IMR-90 (cell line): ENCODE measurements around the gene GABRR1. TPM values are rescaled to one million over a fixed set of nuclear protein-coding genes. Genes with fewer than 3 reads are reported as not detected.

Experiments
- ATAC-seq: fragments of 200-7000 bp; cut with Tn5 transposase; 2 replicates; pipeline ENCODE4 v1.9.1; 2020; ENCODE audit warnings: low read depth, mild to moderate bottlenecking, moderate library complexity
- BruUV-seq: library from RNA; stranded (reverse); fragments of 400-500 nt; replicated peaks from 2 replicates; lab custom pipeline; 2021; lab: Mats Ljungman, UMichigan
- CTCF ChIA-PET: fragments of 300-600 bp; formaldehyde crosslinking; extraction: SDS; loops from one replicate; lab custom pipeline; 2021; ENCODE audit warnings: antibody characterized with exemption; lab: Yijun Ruan, JAX
- POLR2A ChIA-PET: fragments of 300-600 bp; sonication (Branson Sonifier 250); formaldehyde crosslinking; loops from one replicate; lab custom pipeline; 2022; ENCODE audit warnings: antibody characterized with exemption; ENCODE audit not compliant: unreplicated experiment; lab: Charles Lee
- DNase-seq: peaks from one replicate; pipeline ENCODE4 v3.0.0; 2013
- H2AFZ ChIP-seq: replicated peaks from 2 replicates; pipeline ENCODE3; 2013; ENCODE audit warnings: low read length, mild to moderate bottlenecking; ENCODE audit not compliant: poor library complexity
- H2AK5ac ChIP-seq: 2 replicates; pipeline ENCODE4 v1.6.1; 2013; ENCODE audit warnings: low read depth, low read length, inconsistent platforms
- H2AK9ac ChIP-seq: replicated peaks from 2 replicates; pipeline ENCODE3; 2013; ENCODE audit warnings: mild to moderate bottlenecking, low read depth, low read length, moderate library complexity; ENCODE audit not compliant: poor library complexity
- H2BK120ac ChIP-seq: 2 replicates; pipeline ENCODE4 v1.6.1; 2013; ENCODE audit warnings: low read depth, low read length, inconsistent platforms
- H2BK15ac ChIP-seq: 3 replicates; pipeline ENCODE4 v1.6.1; 2013; ENCODE audit warnings: low read depth, low read length, inconsistent platforms
- H2BK20ac ChIP-seq: 2 replicates; pipeline ENCODE4 v1.6.1; 2013; ENCODE audit warnings: low read depth, mild to moderate bottlenecking, inconsistent platforms, low read length, moderate library complexity
- H2BK5ac ChIP-seq: 2 replicates; pipeline ENCODE4 v1.6.1; 2013; ENCODE audit warnings: mild to moderate bottlenecking, low read depth, low read length, inconsistent platforms; ENCODE audit not compliant: poor library complexity, severe bottlenecking
- H3K14ac ChIP-seq: replicated peaks from 2 replicates; pipeline ENCODE4 v1.6.1; 2013; ENCODE audit warnings: low read depth, low read length, inconsistent platforms
- H3K18ac ChIP-seq: 2 replicates; pipeline ENCODE4 v1.6.1; 2013; ENCODE audit warnings: low read depth, low read length, control low read depth
- H3K23ac ChIP-seq: 2 replicates; pipeline ENCODE4 v1.6.1; 2013; ENCODE audit warnings: low read depth, low read length, inconsistent platforms
- H3K27ac ChIP-seq: 2 replicates; pipeline ENCODE4 v1.5.1; 2013; ENCODE audit warnings: mild to moderate bottlenecking, control low read depth, low read length; ENCODE audit not compliant: insufficient read depth
- H3K27me3 ChIP-seq: 2 replicates; pipeline ENCODE4 v1.6.1; 2013; ENCODE audit warnings: low read length; ENCODE audit not compliant: control insufficient read depth, insufficient read depth
- H3K36me3 ChIP-seq: 2 replicates; pipeline ENCODE4 v1.6.1; 2013; ENCODE audit warnings: low read length, mixed read lengths; ENCODE audit not compliant: control insufficient read depth, insufficient read depth
- H3K4ac ChIP-seq: 2 replicates; pipeline ENCODE4 v1.6.1; 2013; ENCODE audit warnings: low read depth, low read length, inconsistent platforms
- H3K4me1 ChIP-seq: 2 replicates; pipeline ENCODE4 v1.6.1; 2013; ENCODE audit warnings: low read length, mixed read lengths; ENCODE audit not compliant: control insufficient read depth, insufficient read depth
- H3K4me2 ChIP-seq: 2 replicates; pipeline ENCODE4 v1.6.1; 2013; ENCODE audit warnings: low read depth, mild to moderate bottlenecking, control low read depth, low read length, moderate library complexity
- H3K4me3 ChIP-seq: 2 replicates; pipeline ENCODE4 v1.5.1; 2013; ENCODE audit warnings: low read depth, mild to moderate bottlenecking, control low read depth, low read length, moderate library complexity; ENCODE audit not compliant: insufficient read depth
- H3K56ac ChIP-seq: 2 replicates; pipeline ENCODE4 v1.6.1; 2013; ENCODE audit warnings: low read length, inconsistent platforms; ENCODE audit not compliant: insufficient read depth; ENCODE audit errors: extremely low read depth
- H3K79me1 ChIP-seq, 2 experiments: 2 replicates each; pipeline ENCODE4 v1.6.1; 2013; ENCODE audit warnings: low read length in 2 of 2, inconsistent platforms in 1 of 2, low read depth in 1 of 2
- H3K9ac ChIP-seq: 2 replicates; pipeline ENCODE4 v1.6.1; 2013; ENCODE audit warnings: low read depth, low read length, control low read depth
- H3K9me1 ChIP-seq: 2 replicates; pipeline ENCODE4 v1.6.1; 2013; ENCODE audit warnings: low read length, inconsistent platforms; ENCODE audit not compliant: insufficient read depth
- H3K9me3 ChIP-seq: 2 replicates; pipeline ENCODE4 v1.6.1; 2013; ENCODE audit warnings: low read length; ENCODE audit not compliant: control insufficient read depth, insufficient read depth
- H4K20me1 ChIP-seq: 2 replicates; pipeline ENCODE4 v1.6.1; 2013; ENCODE audit warnings: low read length, inconsistent platforms; ENCODE audit not compliant: insufficient read depth
- H4K5ac ChIP-seq: 2 replicates; pipeline ENCODE4 v1.6.1; 2013; ENCODE audit warnings: mild to moderate bottlenecking, low read depth, low read length, control low read depth
- H4K8ac ChIP-seq, 2 experiments: 2 replicates each; pipeline ENCODE4 v1.6.1; 2013; ENCODE audit warnings: low read depth in 2 of 2, low read length in 2 of 2, control low read depth in 1 of 2, inconsistent platforms in 1 of 2
- H4K91ac ChIP-seq: 2 replicates; pipeline ENCODE4 v1.6.1; 2013; ENCODE audit warnings: low read depth, low read length, inconsistent platforms; ENCODE audit not compliant: insufficient read depth
- BHLHE40 ChIP-seq: fragments of 150-350 bp; IDR thresholded peaks from 2 replicates; pipeline ENCODE4 v1.6.1; 2016; ENCODE audit warnings: mild to moderate bottlenecking, low read depth, low read length
- CHD1 ChIP-seq: IDR thresholded peaks from 2 replicates; pipeline ENCODE4 v1.6.1; 2012; ENCODE audit warnings: low read depth, low read length, improper control_type of control experiment
- ELK1 ChIP-seq: fragments of 150-350 bp; IDR thresholded peaks from 2 replicates; pipeline ENCODE4 v1.6.1; 2016; ENCODE audit warnings: low read depth, mild to moderate bottlenecking, low read length, moderate library complexity, borderline replicate concordance
- FOS ChIP-seq: fragments of 150-350 bp; IDR thresholded peaks from 2 replicates; pipeline ENCODE4 v1.6.1; 2016; ENCODE audit warnings: low read depth, low read length
- MAZ ChIP-seq: IDR thresholded peaks from 2 replicates; pipeline ENCODE4 v1.6.1; 2012; ENCODE audit warnings: low read depth, mild to moderate bottlenecking, low read length, improper control_type of control experiment, moderate library complexity, borderline replicate concordance
- NFE2L2 ChIP-seq: fragments of 150-350 bp; IDR thresholded peaks from 2 replicates; pipeline ENCODE4 v1.6.1; 2016; ENCODE audit warnings: low read depth, mild to moderate bottlenecking, low read length
- POLR2A ChIP-seq: IDR thresholded peaks from 2 replicates; pipeline ENCODE4 v1.6.1; 2012; ENCODE audit warnings: mild to moderate bottlenecking, low read depth, low read length
- RAD21 ChIP-seq: IDR thresholded peaks from 2 replicates; pipeline ENCODE4 v1.6.1; 2012; ENCODE audit warnings: low read length, improper control_type of control experiment
- RCOR1 ChIP-seq: IDR thresholded peaks from 2 replicates; pipeline ENCODE4 v1.6.1; 2012; ENCODE audit warnings: mild to moderate bottlenecking, low read length, improper control_type of control experiment; ENCODE audit not compliant: insufficient replicate concordance
- RFX5 ChIP-seq: IDR thresholded peaks from 2 replicates; pipeline ENCODE4 v1.8.0; 2012; ENCODE audit warnings: low read depth, mild to moderate bottlenecking, low read length, moderate library complexity
- SMC3 ChIP-seq: fragments of 150-350 bp; IDR thresholded peaks from 2 replicates; pipeline ENCODE4 v1.6.1; 2016; ENCODE audit warnings: low read depth, mild to moderate bottlenecking, antibody characterized with exemption, low read length, moderate library complexity
- WGBS, 2 experiments: methylation state at CpG; one replicate each; pipeline versions ENCODE4 v1.1.5 to v1.1.7; 2013; ENCODE audit warnings: missing lambda C conversion rate in 2 of 2; ENCODE audit not compliant: insufficient read length in 1 of 2; ENCODE audit errors: extremely low coverage in 2 of 2; 5-methylcytosine and 5-hydroxymethylcytosine counted together
- dilution Hi-C: fragments of 300-500 bp; cut with HindIII; formaldehyde crosslinking; loops from one replicate; pipeline ENCODE4 v1.14.3; 2018; ENCODE audit warnings: low sequenced_read_pairs; ENCODE audit not compliant: unreplicated experiment
- in situ Hi-C: fragments of 300-500 bp; cut with MboI; formaldehyde crosslinking; loops from 3 replicates; pipeline ENCODE4 v1.14.3; 2019; ENCODE audit warnings: low sequenced_read_pairs, inconsistent platforms, mixed read lengths
- intact Hi-C: fragments of 100-400 bp; cut with micrococcal nuclease; formaldehyde crosslinking; loops from 2 replicates; pipeline ENCODE4 v1.10.0; 2022
- polyA plus RNA-seq, 3 experiments: library from polyadenylated mRNA; depleted of rRNA; stranded (reverse); fragments of >200 nt; gene quantifications; 2 replicates each; pipeline ENCODE4 v1.2.3, GENCODE V29; 2012; ENCODE audit warnings: low replicate concordance in 1 of 3
- total RNA-seq: library from RNA; depleted of rRNA; stranded (reverse); fragments of >200 nt; gene quantifications from 2 replicates; pipeline ENCODE4 v1.2.3, GENCODE V29; 2012

The GABRR1 gene
- total and polyA plus RNA-seq, 2 of the 4 experiments (the other 2 are of a cell fraction) = not detected

- no peak for TF ChIP-seq RFX5
- no peak for TF ChIP-seq CHD1
Measured at GRCh38 chr6:89145091-89145955, 71.8 kb downstream of the GABRR1 start (continued).

DNA sequence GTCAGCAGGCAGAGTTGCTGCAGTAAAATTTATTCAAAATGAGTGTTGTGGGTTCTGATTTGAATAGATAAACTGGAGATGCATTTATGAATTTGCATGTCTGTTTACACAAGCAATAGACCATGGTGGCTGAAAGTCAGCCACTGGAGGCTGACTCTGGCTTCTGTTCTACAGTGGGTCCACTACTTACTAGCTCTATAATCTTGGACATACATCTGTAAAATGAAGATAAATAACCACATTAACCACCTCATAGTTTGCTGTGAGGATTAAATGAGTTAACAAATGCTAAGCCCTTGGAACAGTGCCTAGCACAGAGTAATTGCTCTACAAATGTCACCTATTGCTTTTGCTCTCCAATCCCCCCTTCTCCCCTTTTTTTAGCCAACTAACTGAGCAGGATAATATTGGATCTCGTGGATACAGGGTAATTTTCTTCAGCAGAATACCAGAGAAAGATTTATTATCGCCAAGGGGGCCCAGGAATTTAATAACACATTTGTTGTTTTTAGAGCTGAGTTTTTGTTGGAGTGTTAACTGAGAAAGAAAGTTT lies 72.7 kb downstream of the GABRR1 start:
- no peak overlapping the region for H3K27ac ChIP-seq
- no peak overlapping the region for H3K4me3 ChIP-seq
- no peak overlapping the region for H2AK5ac ChIP-seq
- H3K9me1 ChIP-seq = peaks cover 9% of the 10 kb centered on the region
- H3K4me1 ChIP-seq = peaks cover 11% of the 10 kb centered on the region
- H4K20me1 ChIP-seq = no peaks in the 10 kb centered on the region
- H2BK20ac ChIP-seq = no peak overlapping the region
- no peak overlapping the region for H2BK15ac ChIP-seq
- no peak overlapping the region for H2BK120ac ChIP-seq
- H3K14ac ChIP-seq = no peak overlapping the region
- H3K23ac ChIP-seq = no peak overlapping the region
- H3K4ac ChIP-seq = no peak overlapping the region
- no peak overlapping the region for H2AFZ ChIP-seq
- TF ChIP-seq RFX5 = no peak
- no peak for TF ChIP-seq BHLHE40
- TF ChIP-seq RAD21 = no peak
- no peak for TF ChIP-seq FOS
- TF ChIP-seq SMC3 = no peak
- TF ChIP-seq ELK1 = no peak
- no peak for TF ChIP-seq MAZ
- TF ChIP-seq RCOR1 = no peak
- no peak for TF ChIP-seq POLR2A
- TF ChIP-seq NFE2L2 = no peak
- no peaks in the 10 kb centered on the region for H3K36me3 ChIP-seq
- no peak overlapping the region for H4K91ac ChIP-seq
- ChIA-PET CTCF (interaction anchor here (0.7 kb wide), 1 partner anchor 21 kb away, joined by 3 read pairs; no protein-coding TSS in a partner anchor), POLR2A (no interaction called here)
- peaks cover 0 to 7% of the 10 kb centered on the region in 2 experiments; a peak in 3 of 4 replicates for H3K79me1 ChIP-seq
- H2AK9ac ChIP-seq = no peak overlapping the region
- no peaks in the 10 kb centered on the region for H3K9me3 ChIP-seq
- ATAC-seq (no peak), DNase-seq (no peak)
- no peak overlapping the region for H2BK5ac ChIP-seq
- no peak overlapping the region for H3K4me2 ChIP-seq
- H4K5ac ChIP-seq = no peak overlapping the region
- H3K9ac ChIP-seq = no peak overlapping the region
- intact Hi-C loops (no loop called here), in situ Hi-C loops (loop anchor here (25.0 kb wide), 1 partner anchor 218 kb away; the partner anchor contains the start of gene UBE2J1), dilution Hi-C loops (no loop called here)
- no peak overlapping the region for H3K56ac ChIP-seq
- no TSS peak for BruUV-seq
- WGBS, 2 experiments = no CpG with 5 or more reads among the region's 2 CpGs
- no peak overlapping the region for H3K18ac ChIP-seq
- H4K8ac ChIP-seq = no peak overlapping the region
- no peaks in the 10 kb centered on the region for H3K27me3 ChIP-seq
